ENCODE data around the gene ZBTB47.

ZBTB47 gene

GRCh38 chr3:42701371-42702065 lies 48.0 kb downstream of the ZBTB47 start:
- DNase-seq: peak; percentile 27

GRCh38 chr3:42702066-42702951 lies 48.8 kb downstream of the ZBTB47 start, which contains the start of gene HHATL:
HHATL (minus strand) TSS chr3:42702798; CDS start chr3:42700826, 1,972 bp downstream.
- DNase-seq: no peak

- DNase-seq: no peak
Observed at GRCh38 chr3:42702982-42703694, 49.6 kb downstream of the ZBTB47 start.

GRCh38 chr3:42703695-42704025 lies 50.2 kb downstream of the ZBTB47 start:
- no peak for DNase-seq

GRCh38 chr3:42704136-42704841 lies 50.8 kb downstream of the ZBTB47 start:
- DNase-seq: no peak

- DNase-seq: no peak
Observed at GRCh38 chr3:42705058-42705767, 51.7 kb downstream of the ZBTB47 start.

GRCh38 chr3:42705962-42706585 lies 52.6 kb downstream of the ZBTB47 start:
- DNase-seq: no peak

GRCh38 chr3:42706721-42707619 lies 53.5 kb downstream of the ZBTB47 start:
- no peak for DNase-seq

GRCh38 chr3:42707620-42708355 lies 54.3 kb downstream of the ZBTB47 start:
- DNase-seq: no peak

- no peak for DNase-seq
Observed at GRCh38 chr3:42708611-42709151, 55.2 kb downstream of the ZBTB47 start.

GRCh38 chr3:42709621-42710020 lies 56.1 kb downstream of the ZBTB47 start:
- no peak for DNase-seq

- no peak for DNase-seq
Observed at GRCh38 chr3:42710323-42711021, 57.0 kb downstream of the ZBTB47 start.

GRCh38 chr3:42711491-42712343 lies 58.2 kb downstream of the ZBTB47 start:
- DNase-seq: no peak

GRCh38 chr3:42712344-42712648 lies 58.8 kb downstream of the ZBTB47 start:
- DNase-seq: no peak

- DNase-seq: no peak
Observed at GRCh38 chr3:42712688-42713372, 59.3 kb downstream of the ZBTB47 start.

GRCh38 chr3:42713747-42714146 lies 60.2 kb downstream of the ZBTB47 start:
- no peak for DNase-seq

GRCh38 chr3:42714171-42714852 lies 60.8 kb downstream of the ZBTB47 start:
- no peak for DNase-seq
